ENCODE data around the gene CEP120. TPM values are rescaled to one million over a fixed set of nuclear protein-coding genes. Genes with fewer than 3 reads are reported as not detected.
A peak's percentile ranks its signal among the peaks of the same experiment; 100 is the strongest.

Gene CEP120
- total RNA-seq, 2 donors from 2014 or later = 14.5 to 37.5 TPM

DNA sequence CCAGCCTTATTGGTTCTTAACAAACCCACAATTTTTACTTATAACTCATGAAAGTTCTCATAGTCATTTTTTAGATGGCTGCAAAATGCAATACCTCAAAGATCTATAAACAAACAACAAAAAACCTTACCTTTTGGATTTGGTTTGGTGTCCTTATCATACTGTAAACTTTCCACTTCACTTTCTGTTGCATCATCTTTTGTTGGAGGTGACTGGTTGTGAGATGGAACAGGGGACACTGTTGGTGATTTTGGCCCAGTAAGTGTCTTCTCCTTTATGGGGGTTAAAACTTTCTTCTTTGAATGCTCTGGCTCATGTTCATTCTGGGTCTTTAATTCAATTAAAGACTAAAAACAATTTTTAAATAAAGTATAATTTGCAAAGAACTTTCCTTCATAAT is 33.4 kb downstream of the CEP120 start:
- Histone ChIP-seq H3K4me3 (no peak overlapping the region), H3K36me3 (no peaks in the 10 kb centered on the region), H3K4me1 (replicated peaks) (no peaks in the 10 kb centered on the region), H3K27me3 (replicated peaks; ENCODE audit: insufficient read depth) (no peaks in the 10 kb centered on the region), H3K27ac (no peak overlapping the region), H3K9me3 (no peaks in the 10 kb centered on the region)
- no peak for TF ChIP-seq POLR2A (IDR thresholded peaks at IDR 0.05)
- no peak for DNase-seq (ENCODE audit: low spot score)
- intact Hi-C loops (cut with DNase I) = no loop called here

- TF ChIP-seq, protein P1, sequence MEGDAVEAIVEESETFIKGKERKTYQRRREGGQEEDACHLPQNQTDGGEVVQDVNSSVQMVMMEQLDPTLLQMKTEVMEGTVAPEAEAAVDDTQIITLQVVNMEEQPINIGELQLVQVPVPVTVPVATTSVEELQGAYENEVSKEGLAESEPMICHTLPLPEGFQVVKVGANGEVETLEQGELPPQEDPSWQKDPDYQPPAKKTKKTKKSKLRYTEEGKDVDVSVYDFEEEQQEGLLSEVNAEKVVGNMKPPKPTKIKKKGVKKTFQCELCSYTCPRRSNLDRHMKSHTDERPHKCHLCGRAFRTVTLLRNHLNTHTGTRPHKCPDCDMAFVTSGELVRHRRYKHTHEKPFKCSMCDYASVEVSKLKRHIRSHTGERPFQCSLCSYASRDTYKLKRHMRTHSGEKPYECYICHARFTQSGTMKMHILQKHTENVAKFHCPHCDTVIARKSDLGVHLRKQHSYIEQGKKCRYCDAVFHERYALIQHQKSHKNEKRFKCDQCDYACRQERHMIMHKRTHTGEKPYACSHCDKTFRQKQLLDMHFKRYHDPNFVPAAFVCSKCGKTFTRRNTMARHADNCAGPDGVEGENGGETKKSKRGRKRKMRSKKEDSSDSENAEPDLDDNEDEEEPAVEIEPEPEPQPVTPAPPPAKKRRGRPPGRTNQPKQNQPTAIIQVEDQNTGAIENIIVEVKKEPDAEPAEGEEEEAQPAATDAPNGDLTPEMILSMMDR (IDR thresholded peaks at IDR 0.05) = no peak
- TF ChIP-seq POLR2A (IDR thresholded peaks at IDR 0.05) = no peak
- TF ChIP-seq POLR2AphosphoS5 (IDR thresholded peaks at IDR 0.05) = no peak
- Histone ChIP-seq H3K4me3 (no peak overlapping the region), H3K4me1 (replicated peaks) (no peaks in the 10 kb centered on the region), H3K27me3 (replicated peaks; ENCODE audit: insufficient read depth) (no peaks in the 10 kb centered on the region), H3K9me3 (no peaks in the 10 kb centered on the region), H3K36me3 (no peaks in the 10 kb centered on the region), H3K27ac (no peak overlapping the region)
- 88% methylated on average over 3 of the region's 3 CpGs for WGBS
- no peak for DNase-seq (ENCODE audit: low spot score)
- intact Hi-C loops (cut with DNase I) = no loop called here
Measured at GRCh38 chr5:123387313-123387712, 35.9 kb downstream of the CEP120 start.

- Histone ChIP-seq H3K9me3 (no peaks in the 10 kb centered on the region), H3K27me3 (replicated peaks; ENCODE audit: insufficient read depth) (no peaks in the 10 kb centered on the region), H3K4me1 (replicated peaks) (no peaks in the 10 kb centered on the region), H3K27ac (no peak overlapping the region), H3K36me3 (no peaks in the 10 kb centered on the region), H3K4me3 (no peak overlapping the region)
- TF ChIP-seq, protein P1 (IDR thresholded peaks at IDR 0.05) = no peak
- TF ChIP-seq POLR2A (IDR thresholded peaks at IDR 0.05) (no peak), POLR2AphosphoS5 (IDR thresholded peaks at IDR 0.05) (no peak)
- DNase-seq (ENCODE audit: low spot score) = no peak
- intact Hi-C loops (cut with DNase I) = no loop called here
- 71% methylated on average over 1 of the region's 1 CpG for WGBS
Measured at GRCh38 chr5:123382252-123382651, 41.0 kb downstream of the CEP120 start.

DNA sequence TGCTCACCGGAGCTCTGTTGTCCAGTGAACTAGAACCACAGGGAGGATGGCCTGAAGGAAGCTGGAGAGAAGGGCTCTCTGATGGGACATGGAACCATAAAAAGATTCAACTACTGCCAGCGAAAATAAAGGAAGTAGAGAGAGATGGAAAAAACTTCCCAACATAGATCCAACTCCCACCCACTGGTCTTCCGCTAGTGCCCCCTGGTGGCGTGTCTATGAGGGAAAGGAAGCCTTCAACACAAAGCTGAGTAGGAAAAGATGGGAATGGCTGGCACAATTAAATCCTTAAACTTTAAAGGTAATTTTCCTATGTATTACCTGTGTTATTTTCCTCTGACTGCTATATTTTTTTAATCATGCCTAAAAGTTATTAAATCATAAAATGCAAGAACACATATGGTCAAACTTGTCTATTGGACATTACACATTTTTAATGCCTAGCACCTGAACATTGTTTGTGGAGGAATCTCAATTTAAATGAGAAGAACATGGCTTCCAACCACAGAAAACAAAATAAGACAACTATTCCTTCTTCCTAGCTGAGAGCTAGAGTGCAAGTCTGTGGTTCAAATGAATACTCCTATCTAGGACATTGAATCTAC is 51.5 kb downstream of the CEP120 start:
- 91% methylated on average over 4 of the region's 4 CpGs for WGBS
- H3K27me3 ChIP-seq (replicated peaks; ENCODE audit: insufficient read depth) = no peaks in the 10 kb centered on the region
- H3K9me3 ChIP-seq = no peaks in the 10 kb centered on the region
- no peaks in the 10 kb centered on the region for H3K36me3 ChIP-seq
- no peak overlapping the region for H3K4me3 ChIP-seq
- no peak overlapping the region for H3K27ac ChIP-seq
- TF ChIP-seq, protein P1 (IDR thresholded peaks at IDR 0.05) = peak in 2 of 4 experiments; percentile 10 to 18
- no peak for TF ChIP-seq POLR2A (IDR thresholded peaks at IDR 0.05)
- TF ChIP-seq POLR2AphosphoS5 (IDR thresholded peaks at IDR 0.05) = no peak
- H3K4me1 ChIP-seq (replicated peaks) = no peaks in the 10 kb centered on the region
- intact Hi-C loops (cut with DNase I) = no loop called here
- DNase-seq (ENCODE audit: low spot score) = no peak

DNA sequence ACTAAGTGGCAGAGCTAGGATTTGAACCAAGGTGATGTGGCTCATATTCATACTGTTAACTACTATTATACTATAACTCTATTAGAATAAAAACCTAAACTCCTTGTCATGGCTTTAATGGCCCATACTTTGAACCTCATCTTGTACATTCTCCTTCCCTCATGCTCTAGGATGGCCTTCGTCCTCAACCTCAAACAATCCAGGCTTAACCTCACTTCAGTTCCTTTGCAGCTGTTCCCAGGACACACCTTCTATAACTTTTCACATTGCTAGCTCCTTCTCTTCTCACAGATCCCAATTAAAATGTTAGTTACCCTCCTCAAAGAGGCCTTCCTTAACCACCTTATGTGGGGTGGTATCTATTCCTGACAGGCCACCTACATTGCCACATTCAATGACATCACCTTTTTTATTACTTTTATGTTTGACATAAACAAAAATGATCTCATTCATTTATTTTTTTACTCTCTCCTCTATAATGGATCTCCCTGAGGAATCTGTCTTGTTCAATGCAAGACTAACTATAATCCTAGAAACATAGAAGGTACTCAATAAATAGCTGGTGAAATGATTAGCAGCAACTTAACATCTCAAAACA is 53.7 kb downstream of the CEP120 start:
- 88% methylated on average over 1 of the region's 1 CpG for WGBS
- no peak for DNase-seq (ENCODE audit: low spot score)
- intact Hi-C loops (cut with DNase I) = loop anchor here (5.0 to 10.0 kb wide), 2 partner anchors 335 to 852 kb away; partner anchors contain the start of gene PPIC
- no peaks in the 10 kb centered on the region for H3K9me3 ChIP-seq
- H3K27me3 ChIP-seq (replicated peaks; ENCODE audit: insufficient read depth) = no peaks in the 10 kb centered on the region
- no peaks in the 10 kb centered on the region for H3K4me1 ChIP-seq (replicated peaks)
- H3K36me3 ChIP-seq = no peaks in the 10 kb centered on the region
- no peak overlapping the region for H3K4me3 ChIP-seq
- no peak for TF ChIP-seq POLR2AphosphoS5 (IDR thresholded peaks at IDR 0.05)
- no peak for TF ChIP-seq POLR2A (IDR thresholded peaks at IDR 0.05)
- TF ChIP-seq, protein P1 (IDR thresholded peaks at IDR 0.05) = no peak
- H3K27ac ChIP-seq = no peak overlapping the region

All from prostate gland (tissue), 2 donors.